Measurements from ENCODE around the gene SHC3. TPM values are rescaled to one million over a fixed set of nuclear protein-coding genes. Genes with fewer than 3 reads are reported as not detected.
A peak's percentile ranks its signal among the peaks of the same experiment; 100 is the strongest.

Gene SHC3
- total RNA-seq, 1 donor from 2014 or later, result 17.7 TPM

DNA sequence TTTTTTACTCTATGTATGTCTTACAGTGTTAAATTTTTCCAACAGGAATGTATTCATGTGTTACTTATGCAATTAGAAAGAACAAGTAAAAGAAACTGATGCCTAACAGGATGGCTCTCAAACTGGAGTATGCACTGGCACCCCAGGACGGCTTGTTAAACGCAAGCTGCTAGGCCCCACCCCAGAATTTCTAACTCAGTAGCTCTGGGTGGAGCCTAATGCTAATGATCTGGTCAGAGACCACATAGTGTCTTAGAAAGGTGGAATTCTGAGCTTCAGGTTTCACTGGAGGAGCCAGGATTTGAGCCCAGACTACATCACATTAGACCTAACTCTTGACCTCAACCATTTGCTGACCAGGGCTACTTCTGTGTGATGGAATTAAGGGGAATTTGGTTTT lies 34.4 kb downstream of the SHC3 start:
- no peaks in the 10 kb centered on the region for H3K4me1 Mint-ChIP-seq
- H3K9me3 Mint-ChIP-seq, result peaks cover 2% of the 10 kb centered on the region
- TF ChIP-seq, protein P1, sequence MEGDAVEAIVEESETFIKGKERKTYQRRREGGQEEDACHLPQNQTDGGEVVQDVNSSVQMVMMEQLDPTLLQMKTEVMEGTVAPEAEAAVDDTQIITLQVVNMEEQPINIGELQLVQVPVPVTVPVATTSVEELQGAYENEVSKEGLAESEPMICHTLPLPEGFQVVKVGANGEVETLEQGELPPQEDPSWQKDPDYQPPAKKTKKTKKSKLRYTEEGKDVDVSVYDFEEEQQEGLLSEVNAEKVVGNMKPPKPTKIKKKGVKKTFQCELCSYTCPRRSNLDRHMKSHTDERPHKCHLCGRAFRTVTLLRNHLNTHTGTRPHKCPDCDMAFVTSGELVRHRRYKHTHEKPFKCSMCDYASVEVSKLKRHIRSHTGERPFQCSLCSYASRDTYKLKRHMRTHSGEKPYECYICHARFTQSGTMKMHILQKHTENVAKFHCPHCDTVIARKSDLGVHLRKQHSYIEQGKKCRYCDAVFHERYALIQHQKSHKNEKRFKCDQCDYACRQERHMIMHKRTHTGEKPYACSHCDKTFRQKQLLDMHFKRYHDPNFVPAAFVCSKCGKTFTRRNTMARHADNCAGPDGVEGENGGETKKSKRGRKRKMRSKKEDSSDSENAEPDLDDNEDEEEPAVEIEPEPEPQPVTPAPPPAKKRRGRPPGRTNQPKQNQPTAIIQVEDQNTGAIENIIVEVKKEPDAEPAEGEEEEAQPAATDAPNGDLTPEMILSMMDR (conservative IDR thresholded peaks at IDR 0.05), result no peak
- no peak overlapping the region for H3K4me3 Mint-ChIP-seq
- no peak for DNase-seq (ENCODE audit: low read depth, low spot score)
- no peak overlapping the region for H3K27ac Mint-ChIP-seq (ENCODE audit: unreplicated experiment)
- H3K36me3 Mint-ChIP-seq (ENCODE audit: low read depth), result peaks cover 15% of the 10 kb centered on the region
- no peaks in the 10 kb centered on the region for H3K27me3 Mint-ChIP-seq (ENCODE audit: low read depth)

DNA sequence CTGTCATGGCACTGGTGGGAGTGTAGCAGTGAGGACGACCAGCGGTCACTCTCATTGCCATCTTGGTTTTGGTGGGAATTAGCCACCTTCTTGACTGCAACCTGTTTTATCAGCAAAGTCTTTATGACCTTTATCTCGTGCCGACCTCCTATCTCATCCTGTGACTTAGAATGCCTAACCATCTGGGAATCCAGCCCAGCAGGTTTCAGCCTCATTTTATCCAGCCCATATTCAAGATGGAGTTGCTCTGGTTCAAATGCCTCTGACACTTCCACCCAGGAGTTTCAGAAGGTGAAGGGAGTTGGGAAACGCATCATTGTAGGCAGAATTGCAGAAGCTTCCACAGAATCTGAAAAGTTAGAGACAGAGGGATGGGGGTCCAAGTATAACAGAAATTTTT lies 35.4 kb downstream of the SHC3 start:
- TF ChIP-seq, protein P1 (conservative IDR thresholded peaks at IDR 0.05), result no peak
- Mint-ChIP-seq H3K27me3 (ENCODE audit: low read depth) (no peaks in the 10 kb centered on the region), H3K36me3 (ENCODE audit: low read depth) (peaks cover 17% of the 10 kb centered on the region), H3K9me3 (peaks cover 2% of the 10 kb centered on the region), H3K27ac (ENCODE audit: unreplicated experiment) (peak overlapping the region; percentile 32), H3K4me3 (no peak overlapping the region), H3K4me1 (peaks cover 6% of the 10 kb centered on the region)
- no peak for DNase-seq (ENCODE audit: low read depth, low spot score)

DNA sequence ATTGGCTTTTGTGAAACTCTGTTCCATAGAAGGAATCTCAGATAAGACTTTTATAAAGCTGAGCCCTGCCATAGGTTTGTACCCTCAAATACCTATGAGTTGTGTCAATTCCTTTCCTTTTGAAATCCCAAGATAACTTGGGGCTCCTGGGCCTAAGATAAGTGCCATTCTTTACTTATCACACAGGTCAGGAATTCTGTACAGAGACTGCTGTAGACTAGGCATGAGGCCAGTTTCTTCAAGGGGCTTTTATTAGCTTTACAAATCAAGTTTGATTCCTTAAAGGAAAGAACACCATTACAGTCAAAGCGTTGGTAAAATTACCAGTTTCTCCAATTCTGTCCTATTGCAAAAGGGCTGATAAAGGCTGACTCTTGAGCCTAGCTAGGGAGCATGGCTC lies 39.2 kb downstream of the SHC3 start:
- Mint-ChIP-seq H3K9me3 (peaks cover 6% of the 10 kb centered on the region), H3K36me3 (ENCODE audit: low read depth) (peaks cover 38% of the 10 kb centered on the region), H3K4me1 (peaks cover 16% of the 10 kb centered on the region), H3K27me3 (ENCODE audit: low read depth) (no peaks in the 10 kb centered on the region), H3K4me3 (no peak overlapping the region), H3K27ac (ENCODE audit: unreplicated experiment) (no peak overlapping the region)
- TF ChIP-seq, protein P1 (conservative IDR thresholded peaks at IDR 0.05), result no peak
- no peak for DNase-seq (ENCODE audit: low read depth, low spot score)

DNA sequence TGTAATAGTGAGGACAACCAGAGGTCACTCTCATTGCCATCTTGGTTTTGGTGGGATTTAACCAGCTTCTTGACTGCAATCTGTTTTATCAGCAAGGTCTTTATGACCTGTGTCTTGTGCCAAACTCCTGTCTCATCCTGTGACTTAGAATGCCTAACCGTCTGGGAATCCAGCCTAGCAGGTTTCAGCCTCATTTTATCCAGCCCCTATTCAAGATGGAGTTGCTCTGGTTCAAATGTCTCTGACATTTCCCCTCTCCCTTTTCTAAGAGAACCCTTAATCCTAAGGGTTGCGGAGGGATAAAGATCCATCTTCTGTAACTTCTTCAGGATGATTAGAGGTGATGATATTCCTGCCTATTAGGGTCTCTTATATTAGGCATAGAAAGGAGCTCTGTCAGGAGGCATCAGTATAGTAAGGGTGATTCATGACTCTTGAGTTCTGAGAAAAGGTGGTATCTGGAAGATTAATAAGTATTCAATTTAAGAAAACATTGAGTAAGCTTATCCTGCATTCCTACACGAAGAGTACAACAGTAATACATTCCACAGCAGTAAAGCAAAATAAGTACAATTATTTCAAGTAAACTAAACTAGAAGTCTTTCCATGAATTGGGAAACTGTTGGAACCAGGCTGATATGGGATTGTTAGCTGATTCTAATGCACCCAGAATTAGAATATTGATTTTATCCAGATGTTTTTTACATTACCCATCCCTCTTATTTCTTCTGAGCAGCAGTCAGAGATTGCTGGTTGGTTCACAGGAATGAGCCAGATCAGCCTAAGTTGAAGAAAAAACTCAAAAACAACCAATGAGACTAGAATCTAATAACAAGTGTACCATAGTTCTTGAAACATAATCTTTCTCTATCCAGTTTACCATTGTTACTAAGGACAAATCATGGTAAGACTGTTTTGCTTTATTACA lies 39.9 kb downstream of the SHC3 start:
- no peak for DNase-seq (ENCODE audit: low read depth, low spot score)
- H3K4me3 Mint-ChIP-seq, result no peak overlapping the region
- TF ChIP-seq, protein P1 (conservative IDR thresholded peaks at IDR 0.05), result no peak
- peak overlapping the region; percentile 29 for H3K27ac Mint-ChIP-seq (ENCODE audit: unreplicated experiment)
- H3K27me3 Mint-ChIP-seq (ENCODE audit: low read depth), result no peaks in the 10 kb centered on the region
- H3K4me1 Mint-ChIP-seq, result peaks cover 16% of the 10 kb centered on the region
- peaks cover 41% of the 10 kb centered on the region for H3K36me3 Mint-ChIP-seq (ENCODE audit: low read depth)
- H3K9me3 Mint-ChIP-seq, result peaks cover 9% of the 10 kb centered on the region

DNA sequence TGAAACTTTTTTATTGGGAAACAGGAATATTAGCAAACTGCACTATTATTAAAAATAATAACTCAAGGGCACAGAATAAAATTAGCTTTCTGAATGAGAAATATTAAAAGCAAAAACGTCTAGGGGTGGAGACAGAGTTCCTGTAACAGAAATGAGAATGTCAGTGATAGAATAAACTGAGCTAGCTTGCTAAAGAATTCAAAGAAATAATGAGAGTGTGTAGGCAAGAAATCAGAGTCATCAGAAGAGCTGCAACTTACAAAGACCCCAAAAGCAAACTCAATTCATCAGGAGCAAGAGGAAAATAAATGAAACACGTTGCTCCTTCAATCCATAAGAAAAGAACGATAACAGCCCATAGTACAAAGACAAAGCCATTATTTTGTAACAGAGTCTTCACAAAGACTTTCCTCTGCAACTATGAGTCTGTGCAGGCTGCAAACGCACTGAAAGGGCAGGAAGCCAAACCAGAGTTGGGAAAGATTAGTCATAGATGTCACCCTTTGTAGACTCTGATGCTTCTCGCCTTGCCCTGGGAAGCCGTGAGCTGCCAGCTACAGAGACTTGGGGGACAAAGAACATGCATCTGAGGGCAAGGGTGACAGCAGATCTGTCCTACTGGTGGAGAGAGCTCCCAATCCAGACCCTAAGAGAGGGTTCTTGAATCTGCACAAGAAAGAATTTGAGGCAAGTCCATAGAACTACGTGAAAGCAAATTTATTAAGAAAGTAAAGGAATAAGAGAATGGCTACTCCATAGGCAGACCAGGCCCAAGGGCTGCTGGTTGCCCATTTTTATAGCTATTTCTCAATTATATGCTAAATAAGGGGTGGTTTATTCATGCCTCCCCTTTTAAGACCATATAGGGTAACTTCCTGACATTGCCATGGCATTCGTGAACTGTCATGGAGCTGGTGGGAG lies 40.8 kb downstream of the SHC3 start:
- peak overlapping the region; percentile 68 for H3K27ac Mint-ChIP-seq (ENCODE audit: unreplicated experiment)
- H3K4me1 Mint-ChIP-seq, result peaks cover 16% of the 10 kb centered on the region
- TF ChIP-seq, protein P1 (conservative IDR thresholded peaks at IDR 0.05), result no peak
- DNase-seq (ENCODE audit: low read depth, low spot score), result no peak
- H3K9me3 Mint-ChIP-seq, result peaks cover 7% of the 10 kb centered on the region
- H3K27me3 Mint-ChIP-seq (ENCODE audit: low read depth), result no peaks in the 10 kb centered on the region
- no peak overlapping the region for H3K4me3 Mint-ChIP-seq
- peaks cover 44% of the 10 kb centered on the region for H3K36me3 Mint-ChIP-seq (ENCODE audit: low read depth)

Measured in neural crest cell (in vitro differentiated cells).